Naive B cell (primary cell): Measurements from ENCODE around the gene SLC25A28. TPM values are rescaled to one million over a fixed set of nuclear protein-coding genes. Genes with fewer than 3 reads are reported as not detected.
A peak's percentile ranks its signal among the peaks of the same experiment; 100 is the strongest.
"Not testable (repeated sequence)": the region's sequence is repeated elsewhere in the genome, so short reads cannot be mapped to it uniquely, and the experiment has no call there.

Experiments
- ATAC-seq, 2 donors: fragments of 150-1000 bp; cut with Tn5 transposase; 2 replicates each; pipeline ENCODE4 v1.10.0; 2021; ENCODE audit warnings: low read depth in 2 of 2, mild to moderate bottlenecking in 2 of 2, moderate library complexity in 2 of 2
- DNase-seq: peaks from one replicate; pipeline ENCODE4 v3.0.0; 2022
- H3K27ac Mint-ChIP-seq, 6 donors: one replicate each; pipeline ENCODE4 v1.8.0; 2020 to 2022; ENCODE audit warnings: mild to moderate bottlenecking in 6 of 6, mixed read lengths in 6 of 6, moderate library complexity in 5 of 6, inconsistent platforms in 2 of 6
- H3K27me3 Mint-ChIP-seq, 3 donors: one replicate each; pipeline ENCODE4 v1.8.0; 2021 to 2022; ENCODE audit warnings: mixed read lengths in 3 of 3, mild to moderate bottlenecking in 1 of 3
- H3K36me3 Mint-ChIP-seq, 2 donors: one replicate each; pipeline ENCODE4 v1.8.0; 2020 to 2022; ENCODE audit warnings: mixed read lengths in 2 of 2, inconsistent platforms in 1 of 2, mild to moderate bottlenecking in 1 of 2
- H3K4me1 Mint-ChIP-seq, 3 donors: one replicate each; pipeline ENCODE4 v1.8.0; 2020 to 2022; ENCODE audit warnings: mixed read lengths in 3 of 3, inconsistent platforms in 1 of 3, mild to moderate bottlenecking in 1 of 3, moderate library complexity in 1 of 3
- H3K4me3 Mint-ChIP-seq, 8 donors: one replicate each; pipeline ENCODE4 v1.8.0; 2020 to 2022; ENCODE audit warnings: mild to moderate bottlenecking in 8 of 8, mixed read lengths in 8 of 8, moderate library complexity in 8 of 8, inconsistent platforms in 2 of 8
- H3K9me3 Mint-ChIP-seq, 7 donors: one replicate each; pipeline ENCODE4 v1.8.0; 2020 to 2022; ENCODE audit warnings: mixed read lengths in 7 of 7, mild to moderate bottlenecking in 5 of 7, inconsistent platforms in 2 of 7, moderate library complexity in 1 of 7
- polyA plus RNA-seq, 6 donors: library from polyadenylated mRNA; unstranded; fragments of 300-500 nt; fragmentation: Illumina TruSeq; gene quantifications; one replicate each; pipeline ENCODE4 v1.2.3, GENCODE V29; 2021; ENCODE audit warnings: low read depth in 6 of 6

SLC25A28 gene
- polyA plus RNA-seq, 6 donors from 2014 or later, result 18.0 to 47.8 (median 28.4) TPM

GRCh38 chr10:99619090-99619800 is 994 bp downstream of the SLC25A28 start:
- Mint-ChIP-seq H3K27ac (peak overlapping the region; percentile 61 to 98 (median 92)), H3K9me3 (no peaks in the 10 kb centered on the region), H3K27me3 (no peaks in the 10 kb centered on the region), H3K4me3 (peak overlapping the region; percentile 72 to 96 (median 86)), H3K4me1 (peaks cover 35 to 61% (median 45%) of the 10 kb centered on the region in 3 donors), H3K36me3 (no peaks in the 10 kb centered on the region)
- peak; percentile 13 to 16 for ATAC-seq
- DNase-seq, result peak; percentile 72

GRCh38 chr10:99617696-99618095 is 2.5 kb downstream of the SLC25A28 start:
- H3K4me1 Mint-ChIP-seq, result peaks cover 39 to 61% (median 51%) of the 10 kb centered on the region in 3 donors
- H3K36me3 Mint-ChIP-seq, result no peaks in the 10 kb centered on the region
- no peaks in the 10 kb centered on the region for H3K27me3 Mint-ChIP-seq
- peak overlapping the region; percentile 13 to 94 (median 84) for H3K27ac Mint-ChIP-seq
- DNase-seq (no peak), ATAC-seq (no peak)
- peak overlapping the region in 5 of 8 donors; percentile 33 to 96 (median 81) for H3K4me3 Mint-ChIP-seq
- no peaks in the 10 kb centered on the region for H3K9me3 Mint-ChIP-seq

- H3K27ac Mint-ChIP-seq, result peak overlapping the region in 3 of 6 donors; percentile 36 to 91 (median 80)
- ATAC-seq, result no peak
- DNase-seq, result no peak
- H3K9me3 Mint-ChIP-seq, result no peaks in the 10 kb centered on the region
- no peak overlapping the region for H3K4me3 Mint-ChIP-seq
- H3K4me1 Mint-ChIP-seq, result peaks cover 39 to 60% (median 58%) of the 10 kb centered on the region in 3 donors
- H3K27me3 Mint-ChIP-seq, result no peaks in the 10 kb centered on the region
- H3K36me3 Mint-ChIP-seq, result no peaks in the 10 kb centered on the region
Observed at GRCh38 chr10:99615426-99615825, 4.8 kb downstream of the SLC25A28 start.

GRCh38 chr10:99612167-99612831 is 7.9 kb downstream of the SLC25A28 start:
- H3K36me3 Mint-ChIP-seq, result no peaks in the 10 kb centered on the region
- peak overlapping the region in 1 of 8 donors; percentile 19 for H3K4me3 Mint-ChIP-seq
- H3K27ac Mint-ChIP-seq, result peak overlapping the region in 4 of 6 donors; percentile 28 to 84 (median 76)
- ATAC-seq (peak; percentile 27 to 67), DNase-seq (peak; percentile 60)
- peaks cover 36 to 57% (median 50%) of the 10 kb centered on the region in 3 donors for H3K4me1 Mint-ChIP-seq
- no peaks in the 10 kb centered on the region for H3K9me3 Mint-ChIP-seq
- no peaks in the 10 kb centered on the region for H3K27me3 Mint-ChIP-seq

GRCh38 chr10:99611326-99611725 is 8.9 kb downstream of the SLC25A28 start:
- no peaks in the 10 kb centered on the region for H3K27me3 Mint-ChIP-seq
- peak overlapping the region in 3 of 6 donors; percentile 17 to 90 (median 28) for H3K27ac Mint-ChIP-seq
- H3K4me1 Mint-ChIP-seq, result peaks cover 36 to 49% (median 45%) of the 10 kb centered on the region in 3 donors
- no peaks in the 10 kb centered on the region for H3K9me3 Mint-ChIP-seq
- DNase-seq, result no peak
- no peaks in the 10 kb centered on the region for H3K36me3 Mint-ChIP-seq
- ATAC-seq, result peak in 1 of 2 donors; percentile 16
- no peak overlapping the region for H3K4me3 Mint-ChIP-seq

GRCh38 chr10:99610221-99610620 is 10.0 kb downstream of the SLC25A28 start:
- H3K27me3 Mint-ChIP-seq, result no peaks in the 10 kb centered on the region
- DNase-seq, result no peak
- H3K27ac Mint-ChIP-seq, result peak overlapping the region; percentile 20 to 83 (median 47)
- ATAC-seq, result no peak
- peak overlapping the region in 1 of 8 donors; percentile 31 for H3K4me3 Mint-ChIP-seq
- H3K4me1 Mint-ChIP-seq, result peaks cover 31 to 41% (median 35%) of the 10 kb centered on the region in 3 donors
- no peaks in the 10 kb centered on the region for H3K36me3 Mint-ChIP-seq
- no peaks in the 10 kb centered on the region for H3K9me3 Mint-ChIP-seq

- DNase-seq (no peak), ATAC-seq (peak; percentile 35 to 52)
- Mint-ChIP-seq H3K4me3 (peak overlapping the region in 2 of 8 donors; percentile 17 to 39), H3K9me3 (no peaks in the 10 kb centered on the region), H3K27me3 (no peaks in the 10 kb centered on the region), H3K27ac (peak overlapping the region in 3 of 6 donors; percentile 15 to 38 (median 28)), H3K36me3 (no peaks in the 10 kb centered on the region), H3K4me1 (peaks cover 31 to 36% (median 35%) of the 10 kb centered on the region in 3 donors)
Observed at GRCh38 chr10:99609186-99609585, 11.1 kb downstream of the SLC25A28 start.

- Mint-ChIP-seq H3K27ac (no peak overlapping the region), H3K4me1 (peaks cover 14 to 27% (median 14%) of the 10 kb centered on the region in 3 donors), H3K4me3 (no peak overlapping the region), H3K27me3 (no peaks in the 10 kb centered on the region), H3K36me3 (no peaks in the 10 kb centered on the region), H3K9me3 (no peaks in the 10 kb centered on the region)
- ATAC-seq (no peak), DNase-seq (no peak)
Observed at GRCh38 chr10:99605351-99605750, 14.9 kb downstream of the SLC25A28 start.

GRCh38 chr10:99604862-99605261 is 15.4 kb downstream of the SLC25A28 start:
- ATAC-seq (no peak), DNase-seq (no peak)
- peaks cover 18 to 29% (median 18%) of the 10 kb centered on the region in 3 donors for H3K4me1 Mint-ChIP-seq
- H3K36me3 Mint-ChIP-seq, result no peaks in the 10 kb centered on the region
- H3K9me3 Mint-ChIP-seq, result no peaks in the 10 kb centered on the region
- no peaks in the 10 kb centered on the region for H3K27me3 Mint-ChIP-seq
- H3K27ac Mint-ChIP-seq, result no peak overlapping the region
- no peak overlapping the region for H3K4me3 Mint-ChIP-seq

- Mint-ChIP-seq H3K4me3 (peak overlapping the region in 2 of 8 donors; percentile 16 to 57), H3K9me3 (no peaks in the 10 kb centered on the region), H3K27ac (peak overlapping the region in 4 of 6 donors; percentile 14 to 92 (median 53)), H3K4me1 (peaks cover 18 to 26% (median 21%) of the 10 kb centered on the region in 3 donors), H3K27me3 (no peaks in the 10 kb centered on the region), H3K36me3 (no peaks in the 10 kb centered on the region)
- ATAC-seq (no peak), DNase-seq (no peak)
Observed at GRCh38 chr10:99598781-99599509, 21.3 kb downstream of the SLC25A28 start.

- Mint-ChIP-seq H3K27ac (peak overlapping the region in 1 of 6 donors; percentile 7), H3K9me3 (no peaks in the 10 kb centered on the region), H3K4me1 (peaks cover 18 to 26% (median 21%) of the 10 kb centered on the region in 3 donors), H3K27me3 (no peaks in the 10 kb centered on the region), H3K4me3 (no peak overlapping the region), H3K36me3 (no peaks in the 10 kb centered on the region)
- no peak for ATAC-seq
- DNase-seq, result no peak
Observed at GRCh38 chr10:99598011-99598410, 22.2 kb downstream of the SLC25A28 start.

GRCh38 chr10:99596708-99597107 is 23.5 kb downstream of the SLC25A28 start:
- not testable (repeated sequence) for H3K36me3 Mint-ChIP-seq, H3K27ac Mint-ChIP-seq, H3K4me3 Mint-ChIP-seq, ATAC-seq, DNase-seq, H3K9me3 Mint-ChIP-seq, H3K27me3 Mint-ChIP-seq
- H3K4me1 Mint-ChIP-seq, result peaks cover 18 to 26% (median 21%) of the 10 kb centered on the region in 3 donors

- H3K4me3 Mint-ChIP-seq, result no peak overlapping the region
- ATAC-seq, result no peak
- H3K27ac Mint-ChIP-seq, result peak overlapping the region in 2 of 6 donors; percentile 10 to 38
Observed at GRCh38 chr10:99595770-99596465, 24.3 kb downstream of the SLC25A28 start.

More at GRCh38 chr10:99595770-99596465, 24.3 kb downstream of the SLC25A28 start:
- Mint-ChIP-seq H3K4me1 (peaks cover 16 to 26% (median 18%) of the 10 kb centered on the region in 3 donors), H3K9me3 (no peaks in the 10 kb centered on the region), H3K27me3 (no peaks in the 10 kb centered on the region), H3K36me3 (no peaks in the 10 kb centered on the region)
- no peak for DNase-seq
